Middle frontal gyrus (tissue), 1 donor: Measurements from ENCODE around the gene OR5C1.
A peak's percentile ranks its signal among the peaks of the same experiment; 100 is the strongest.
"Not testable (repeated sequence)": the region's sequence is repeated elsewhere in the genome, so short reads cannot be mapped to it uniquely, and the experiment has no call there.

Experiments used
- DNase-seq: peaks from one replicate; pipeline ENCODE4 v3.0.0-alpha.2; 2015; ENCODE audit warnings: low spot score; ENCODE audit errors: extremely low spot score

OR5C1 gene

DNA sequence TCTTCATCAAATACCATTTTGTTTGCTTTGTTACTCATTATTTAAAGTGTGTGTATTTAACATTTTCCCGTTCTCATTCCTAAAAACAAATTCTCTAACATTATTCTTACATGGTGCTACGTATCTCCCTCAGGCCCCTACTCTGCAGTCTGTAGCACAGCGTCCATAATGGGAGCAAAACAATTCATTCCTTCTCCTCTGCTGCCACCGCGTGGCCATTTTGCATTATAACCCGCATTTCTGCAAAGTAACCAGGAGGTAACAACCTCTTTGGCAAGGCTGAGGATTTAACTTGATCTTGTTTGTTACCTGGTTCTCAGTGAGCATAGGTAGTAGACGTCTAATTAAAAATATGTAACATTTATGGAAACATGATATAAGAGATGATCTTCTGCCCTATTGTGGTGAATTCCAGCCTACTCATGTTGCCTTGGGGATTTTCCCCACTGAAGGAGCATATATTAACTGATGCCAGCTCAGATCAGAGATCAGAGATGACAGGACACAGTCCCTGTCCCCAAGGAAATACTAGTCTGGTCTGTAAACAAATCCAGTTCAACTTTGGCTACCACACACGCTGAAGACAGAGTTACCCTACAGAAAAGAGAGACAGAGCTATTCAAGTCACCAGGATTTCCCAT is 21.7 kb downstream of the OR5C1 start:
- peak; percentile 78 for DNase-seq

GRCh38 chr9:122812736-122813135 is 24.0 kb downstream of the OR5C1 start:
- no peak for DNase-seq

GRCh38 chr9:122814545-122814944 is 25.8 kb downstream of the OR5C1 start:
- no peak for DNase-seq

- DNase-seq = no peak
Measured at GRCh38 chr9:122815544-122815943, 26.8 kb downstream of the OR5C1 start.

- no peak for DNase-seq
Measured at GRCh38 chr9:122816163-122816867, 27.6 kb downstream of the OR5C1 start.

GRCh38 chr9:122819326-122819725 is 30.6 kb downstream of the OR5C1 start:
- DNase-seq = no peak

- DNase-seq = no peak
Measured at GRCh38 chr9:122819791-122820489, 31.2 kb downstream of the OR5C1 start.

GRCh38 chr9:122820490-122820845 is 31.7 kb downstream of the OR5C1 start:
- DNase-seq = no peak

- no peak for DNase-seq
Measured at GRCh38 chr9:122821278-122821943, 32.7 kb downstream of the OR5C1 start.

DNA sequence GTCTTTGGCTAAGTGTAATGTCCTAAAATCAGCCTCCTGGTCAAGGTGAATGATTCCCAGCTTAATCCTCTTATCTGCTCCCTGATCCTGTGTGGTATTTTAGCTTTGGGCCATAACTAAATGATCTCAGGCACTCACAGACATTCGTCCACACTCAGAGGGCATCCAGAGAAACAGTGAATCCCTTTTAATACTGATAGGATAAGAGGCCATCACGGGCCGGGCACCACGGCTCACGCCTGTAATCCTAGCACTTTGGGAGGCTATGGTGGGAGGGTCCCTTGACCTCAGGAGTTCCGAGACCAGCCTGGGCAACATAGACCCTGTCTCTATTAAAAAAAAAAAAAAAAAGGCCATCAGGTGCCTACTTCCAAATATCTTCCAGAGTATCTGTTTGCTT is 33.3 kb downstream of the OR5C1 start:
- DNase-seq = no peak

DNA sequence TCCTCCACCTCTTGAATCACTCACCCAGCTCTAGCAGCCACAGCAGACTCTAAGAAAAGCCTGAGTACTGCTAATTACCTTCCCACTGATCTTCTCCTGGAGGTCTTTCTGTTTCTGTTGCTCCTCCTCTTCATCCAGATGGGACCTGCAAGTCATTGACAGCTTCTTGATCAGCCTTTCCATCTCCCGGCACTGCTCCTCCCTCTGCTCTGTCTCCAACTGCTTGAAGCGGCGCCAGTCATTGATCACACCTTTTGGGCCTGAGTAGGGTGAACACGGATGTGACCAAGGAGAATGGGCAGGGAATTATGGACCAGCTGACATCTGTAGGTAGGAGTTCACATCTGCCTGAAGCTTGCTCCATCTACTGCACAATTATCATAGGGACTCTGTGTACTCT is 34.2 kb downstream of the OR5C1 start:
- no peak for DNase-seq

- DNase-seq = no peak
Measured at GRCh38 chr9:122827761-122828093, 39.0 kb downstream of the OR5C1 start.

GRCh38 chr9:122828965-122829284 is 40.2 kb downstream of the OR5C1 start:
- not testable (repeated sequence) for DNase-seq

DNA sequence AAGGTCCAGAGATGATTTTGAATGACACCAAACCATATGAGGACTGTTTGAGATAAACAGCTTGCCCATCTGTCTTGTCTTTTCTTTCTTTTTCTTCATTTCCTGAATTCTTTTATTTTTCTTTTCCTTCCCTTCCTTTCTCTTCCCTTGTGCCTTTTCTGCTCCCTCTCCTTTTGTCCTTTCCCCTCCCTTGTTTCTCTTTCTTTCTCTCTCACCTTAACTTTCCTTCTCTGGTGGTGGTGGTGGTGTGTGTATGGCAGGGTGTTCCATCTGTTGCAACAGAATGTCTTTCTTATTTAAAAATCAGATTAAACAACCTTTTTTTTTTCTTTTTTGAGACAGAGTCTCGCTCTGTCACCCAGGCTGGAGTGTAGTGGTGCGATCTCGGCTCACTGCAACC is 43.5 kb downstream of the OR5C1 start:
- no peak for DNase-seq

- DNase-seq = no peak
Measured at GRCh38 chr9:122835313-122835731, 46.6 kb downstream of the OR5C1 start.

GRCh38 chr9:122837266-122837850 is 48.6 kb downstream of the OR5C1 start:
- no peak for DNase-seq

DNA sequence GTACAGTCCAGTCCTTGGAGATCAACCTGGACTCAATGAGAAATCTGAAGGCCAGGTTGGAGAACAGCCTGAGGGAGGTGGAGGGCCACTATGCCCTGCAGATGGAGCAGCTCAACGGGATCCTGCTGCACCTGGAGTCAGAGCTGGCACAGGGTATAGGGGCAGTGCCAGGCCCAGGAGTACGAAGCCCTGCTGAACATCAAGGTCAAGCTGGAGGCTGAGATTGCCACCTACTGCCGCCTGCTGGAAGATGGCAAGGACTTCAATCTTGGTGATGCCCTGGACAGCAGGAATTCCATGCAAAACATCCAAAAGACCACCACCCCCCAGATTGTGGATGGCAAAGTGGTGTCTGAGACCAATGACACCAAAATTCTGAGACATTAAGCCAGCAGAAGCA is 49.7 kb downstream of the OR5C1 start:
- DNase-seq = not testable (repeated sequence)
